Measurements from ENCODE around the gene LPGAT1.

DNA sequence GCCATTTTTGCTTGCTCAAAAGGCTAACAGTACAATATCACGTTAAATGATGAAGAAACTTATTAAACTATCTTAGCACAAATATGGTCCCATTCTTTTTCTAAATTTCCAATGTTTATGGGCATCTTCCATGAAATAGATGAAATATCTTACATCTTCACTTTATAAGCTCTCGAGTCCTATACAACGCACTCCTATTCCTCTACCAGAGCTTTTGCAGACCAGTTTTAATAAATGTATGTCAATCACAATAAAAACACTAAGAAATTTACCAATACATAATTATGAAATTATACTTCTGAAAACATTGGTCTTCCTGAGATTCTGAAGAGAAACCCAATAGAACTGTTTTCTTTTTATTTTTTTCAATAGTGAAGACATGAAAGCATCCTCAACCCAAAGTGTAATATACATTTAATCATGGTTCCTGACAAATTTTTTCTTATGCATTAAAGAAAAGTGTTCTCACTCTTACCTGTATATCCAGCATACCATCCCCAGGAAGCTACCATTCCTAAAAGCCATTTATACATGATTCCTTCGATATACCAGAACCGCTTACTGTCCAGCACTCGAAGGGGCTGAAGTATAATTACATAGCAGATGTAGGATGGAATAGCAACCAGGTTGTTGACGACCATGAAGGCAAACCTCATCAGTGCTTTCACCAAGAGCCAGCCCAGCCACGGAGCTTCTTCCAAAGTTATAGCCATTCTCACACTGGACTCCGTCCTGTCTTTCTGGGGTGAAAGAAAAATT lies 1.8 kb downstream of the LPGAT1 start:
- TF ChIP-seq POLR2A (IDR thresholded peaks at IDR 0.05; ENCODE audit: low read depth) (no peak), POLR2AphosphoS5 (IDR thresholded peaks at IDR 0.05) (no peak)

Data from esophagus muscularis mucosa (tissue), 2 donors.